Thyroid gland (tissue), 4 donors: Measurements from ENCODE around the gene KLHL34.

Source experiments
- CTCF ChIP-seq, 6 experiments: fragments of 200-600 bp in 3 of 6; fragments of 450-650 bp in 3 of 6; sonication (generic) in 3 of 6; IDR thresholded peaks; one replicate each; pipeline ENCODE4 v1.5.1; 2016 to 2019; ENCODE audit warnings: antibody characterized with exemption in 6 of 6, mild to moderate bottlenecking in 2 of 6, inconsistent platforms in 1 of 6, moderate library complexity in 1 of 6
- POLR2A ChIP-seq, 2 donors: fragments of 450-650 bp; IDR thresholded peaks; one replicate each; pipeline ENCODE4 v1.6.1; 2017; ENCODE audit warnings: antibody characterized with exemption in 2 of 2, mild to moderate bottlenecking in 2 of 2, moderate library complexity in 1 of 2

- TF ChIP-seq CTCF (IDR thresholded peaks at IDR 0.05) (no peak), POLR2A (IDR thresholded peaks at IDR 0.05) (no peak)
Measured at GRCh38 chrX:21666679-21667078, 8.5 kb upstream of the KLHL34 start.
